Measurements from ENCODE around the gene EHMT1.
"Not testable (repeated sequence)": the region's sequence is repeated elsewhere in the genome, so short reads cannot be mapped to it uniquely, and the experiment has no call there.

Gene EHMT1

GRCh38 chr9:137619240-137620047 lies 639 bp downstream of the EHMT1 start:
- DNase-seq, result peak; percentile 28 to 34

GRCh38 chr9:137620048-137620405 lies 1.2 kb downstream of the EHMT1 start:
- DNase-seq, result no peak

- DNase-seq, result no peak
These were observed 1.8 kb downstream of the EHMT1 start for GRCh38 chr9:137620581-137620980.

GRCh38 chr9:137621131-137621757 lies 2.4 kb downstream of the EHMT1 start:
- DNase-seq, result peak in 1 of 2 donors; percentile 42

- DNase-seq, result not testable (repeated sequence)
These were observed 3.4 kb downstream of the EHMT1 start for GRCh38 chr9:137622211-137622610.

- no peak for DNase-seq
These were observed 7.7 kb downstream of the EHMT1 start for GRCh38 chr9:137626464-137626863.

- not testable (repeated sequence) for DNase-seq
These were observed 8.6 kb downstream of the EHMT1 start for GRCh38 chr9:137627406-137627805.

GRCh38 chr9:137630126-137630525 lies 11.3 kb downstream of the EHMT1 start:
- DNase-seq, result no peak

GRCh38 chr9:137630679-137631078 lies 11.9 kb downstream of the EHMT1 start:
- DNase-seq, result no peak

GRCh38 chr9:137631345-137632229 lies 12.8 kb downstream of the EHMT1 start:
- no peak for DNase-seq

GRCh38 chr9:137632230-137633161 lies 13.7 kb downstream of the EHMT1 start:
- DNase-seq, result no peak

- no peak for DNase-seq
These were observed 15.2 kb downstream of the EHMT1 start for GRCh38 chr9:137634016-137634415.

GRCh38 chr9:137638680-137639079 lies 19.9 kb downstream of the EHMT1 start:
- DNase-seq, result no peak

GRCh38 chr9:137639303-137640051 lies 20.7 kb downstream of the EHMT1 start:
- DNase-seq, result peak in 1 of 2 donors; percentile 51

- no peak for DNase-seq
These were observed 22.1 kb downstream of the EHMT1 start for GRCh38 chr9:137640862-137641261.

GRCh38 chr9:137642118-137642601 lies 23.4 kb downstream of the EHMT1 start:
- no peak for DNase-seq

GRCh38 chr9:137642892-137643291 lies 24.1 kb downstream of the EHMT1 start:
- DNase-seq, result no peak

GRCh38 chr9:137643921-137644320 lies 25.1 kb downstream of the EHMT1 start:
- DNase-seq, result no peak

- DNase-seq, result no peak
These were observed 26.4 kb downstream of the EHMT1 start for GRCh38 chr9:137645211-137645610.

GRCh38 chr9:137646341-137646740 lies 27.5 kb downstream of the EHMT1 start:
- no peak for DNase-seq

- no peak for DNase-seq
These were observed 28.4 kb downstream of the EHMT1 start for GRCh38 chr9:137647096-137647714.
